ENCODE data around the gene SLC6A12.

DNA sequence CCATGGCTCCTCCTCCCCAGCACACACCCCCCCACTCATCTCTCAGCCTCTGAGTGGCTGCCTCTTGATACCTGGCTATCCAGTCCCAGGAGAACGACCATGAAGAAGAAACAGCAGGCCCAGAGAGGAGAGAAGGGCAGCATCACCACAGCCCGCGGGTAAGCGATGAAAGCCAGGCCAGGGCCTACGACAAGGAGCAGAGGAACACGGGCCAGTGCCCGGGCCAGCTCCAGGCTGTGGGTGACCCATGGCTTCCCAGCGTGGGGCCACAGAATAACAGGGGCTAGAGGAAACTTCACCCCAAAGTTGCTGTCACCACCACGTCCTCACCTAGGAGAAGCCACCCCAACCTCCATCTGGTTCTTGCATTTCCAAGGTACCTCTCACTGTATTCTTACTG is 10.4 kb upstream of the SLC6A12 start:
- TF ChIP-seq, protein P1, sequence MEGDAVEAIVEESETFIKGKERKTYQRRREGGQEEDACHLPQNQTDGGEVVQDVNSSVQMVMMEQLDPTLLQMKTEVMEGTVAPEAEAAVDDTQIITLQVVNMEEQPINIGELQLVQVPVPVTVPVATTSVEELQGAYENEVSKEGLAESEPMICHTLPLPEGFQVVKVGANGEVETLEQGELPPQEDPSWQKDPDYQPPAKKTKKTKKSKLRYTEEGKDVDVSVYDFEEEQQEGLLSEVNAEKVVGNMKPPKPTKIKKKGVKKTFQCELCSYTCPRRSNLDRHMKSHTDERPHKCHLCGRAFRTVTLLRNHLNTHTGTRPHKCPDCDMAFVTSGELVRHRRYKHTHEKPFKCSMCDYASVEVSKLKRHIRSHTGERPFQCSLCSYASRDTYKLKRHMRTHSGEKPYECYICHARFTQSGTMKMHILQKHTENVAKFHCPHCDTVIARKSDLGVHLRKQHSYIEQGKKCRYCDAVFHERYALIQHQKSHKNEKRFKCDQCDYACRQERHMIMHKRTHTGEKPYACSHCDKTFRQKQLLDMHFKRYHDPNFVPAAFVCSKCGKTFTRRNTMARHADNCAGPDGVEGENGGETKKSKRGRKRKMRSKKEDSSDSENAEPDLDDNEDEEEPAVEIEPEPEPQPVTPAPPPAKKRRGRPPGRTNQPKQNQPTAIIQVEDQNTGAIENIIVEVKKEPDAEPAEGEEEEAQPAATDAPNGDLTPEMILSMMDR (IDR thresholded peaks at IDR 0.05), result no peak
- TF ChIP-seq POLR2A (IDR thresholded peaks at IDR 0.05), result no peak
